Measurements from ENCODE around the gene NEO1. TPM values are rescaled to one million over a fixed set of nuclear protein-coding genes. Genes with fewer than 3 reads are reported as not detected.

NEO1 gene
- total RNA-seq, 4 donors from 2014 or later = 60.2 to 127 (median 115) TPM

DNA sequence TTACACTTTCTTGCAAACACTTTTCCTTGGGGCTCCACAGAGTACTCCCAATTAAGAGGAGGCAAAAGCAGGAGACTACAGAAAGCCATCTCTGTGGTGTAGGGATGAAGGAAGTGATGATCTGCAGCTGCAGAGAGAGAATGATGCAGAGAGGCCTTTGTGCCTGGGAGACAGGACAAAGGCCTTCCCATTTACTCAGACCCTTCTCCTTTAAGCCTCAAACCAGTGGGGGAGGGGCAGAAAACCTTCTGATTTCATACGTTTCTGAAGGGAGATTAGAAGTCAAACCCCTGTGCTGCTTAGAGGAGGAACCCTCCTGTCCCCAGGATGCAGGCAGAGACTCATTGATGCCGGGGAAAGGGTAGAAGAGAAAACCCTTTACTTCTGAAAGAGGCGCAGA, 130.8 kb downstream of the NEO1 start:
- no peaks in the 10 kb centered on the region for H3K4me1 ChIP-seq
- H3K36me3 ChIP-seq = peaks cover 0 to 20% (median 0%) of the 10 kb centered on the region in 3 donors
- DNase-seq = no peak
- H3K4me3 ChIP-seq = no peak overlapping the region
- no peak overlapping the region for H3K27ac ChIP-seq
- H3K27me3 ChIP-seq = no peaks in the 10 kb centered on the region
- TF ChIP-seq, protein P1, sequence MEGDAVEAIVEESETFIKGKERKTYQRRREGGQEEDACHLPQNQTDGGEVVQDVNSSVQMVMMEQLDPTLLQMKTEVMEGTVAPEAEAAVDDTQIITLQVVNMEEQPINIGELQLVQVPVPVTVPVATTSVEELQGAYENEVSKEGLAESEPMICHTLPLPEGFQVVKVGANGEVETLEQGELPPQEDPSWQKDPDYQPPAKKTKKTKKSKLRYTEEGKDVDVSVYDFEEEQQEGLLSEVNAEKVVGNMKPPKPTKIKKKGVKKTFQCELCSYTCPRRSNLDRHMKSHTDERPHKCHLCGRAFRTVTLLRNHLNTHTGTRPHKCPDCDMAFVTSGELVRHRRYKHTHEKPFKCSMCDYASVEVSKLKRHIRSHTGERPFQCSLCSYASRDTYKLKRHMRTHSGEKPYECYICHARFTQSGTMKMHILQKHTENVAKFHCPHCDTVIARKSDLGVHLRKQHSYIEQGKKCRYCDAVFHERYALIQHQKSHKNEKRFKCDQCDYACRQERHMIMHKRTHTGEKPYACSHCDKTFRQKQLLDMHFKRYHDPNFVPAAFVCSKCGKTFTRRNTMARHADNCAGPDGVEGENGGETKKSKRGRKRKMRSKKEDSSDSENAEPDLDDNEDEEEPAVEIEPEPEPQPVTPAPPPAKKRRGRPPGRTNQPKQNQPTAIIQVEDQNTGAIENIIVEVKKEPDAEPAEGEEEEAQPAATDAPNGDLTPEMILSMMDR (IDR thresholded peaks at IDR 0.05) = no peak
- no peak for TF ChIP-seq POLR2A (IDR thresholded peaks at IDR 0.05)
- no peaks in the 10 kb centered on the region for H3K9me3 ChIP-seq

GRCh38 chr15:73190189-73190601, 137.9 kb downstream of the NEO1 start:
- H3K4me3 ChIP-seq = no peak overlapping the region
- no peak for TF ChIP-seq POLR2A (IDR thresholded peaks at IDR 0.05)
- TF ChIP-seq, protein P1 (IDR thresholded peaks at IDR 0.05) = no peak
- H3K27ac ChIP-seq = no peak overlapping the region
- H3K27me3 ChIP-seq = no peaks in the 10 kb centered on the region
- no peak for DNase-seq
- no peaks in the 10 kb centered on the region for H3K9me3 ChIP-seq
- H3K4me1 ChIP-seq = no peaks in the 10 kb centered on the region
- H3K36me3 ChIP-seq = no peaks in the 10 kb centered on the region

GRCh38 chr15:73195166-73195565, 142.9 kb downstream of the NEO1 start:
- H3K27ac ChIP-seq = no peak overlapping the region
- TF ChIP-seq, protein P1 (IDR thresholded peaks at IDR 0.05) = no peak
- TF ChIP-seq POLR2A (IDR thresholded peaks at IDR 0.05) = no peak
- no peak overlapping the region for H3K4me3 ChIP-seq
- no peaks in the 10 kb centered on the region for H3K27me3 ChIP-seq
- no peak for DNase-seq
- no peaks in the 10 kb centered on the region for H3K4me1 ChIP-seq
- no peaks in the 10 kb centered on the region for H3K36me3 ChIP-seq
- no peaks in the 10 kb centered on the region for H3K9me3 ChIP-seq

- H3K27ac ChIP-seq = no peak overlapping the region
- DNase-seq = no peak
- H3K4me3 ChIP-seq = no peak overlapping the region
- H3K27me3 ChIP-seq = no peaks in the 10 kb centered on the region
- no peak for TF ChIP-seq POLR2A (IDR thresholded peaks at IDR 0.05)
- TF ChIP-seq, protein P1 (IDR thresholded peaks at IDR 0.05) = no peak
- H3K36me3 ChIP-seq = no peaks in the 10 kb centered on the region
- H3K4me1 ChIP-seq = no peaks in the 10 kb centered on the region
- no peaks in the 10 kb centered on the region for H3K9me3 ChIP-seq
These were observed 143.8 kb downstream of the NEO1 start for GRCh38 chr15:73196113-73196512.

DNA sequence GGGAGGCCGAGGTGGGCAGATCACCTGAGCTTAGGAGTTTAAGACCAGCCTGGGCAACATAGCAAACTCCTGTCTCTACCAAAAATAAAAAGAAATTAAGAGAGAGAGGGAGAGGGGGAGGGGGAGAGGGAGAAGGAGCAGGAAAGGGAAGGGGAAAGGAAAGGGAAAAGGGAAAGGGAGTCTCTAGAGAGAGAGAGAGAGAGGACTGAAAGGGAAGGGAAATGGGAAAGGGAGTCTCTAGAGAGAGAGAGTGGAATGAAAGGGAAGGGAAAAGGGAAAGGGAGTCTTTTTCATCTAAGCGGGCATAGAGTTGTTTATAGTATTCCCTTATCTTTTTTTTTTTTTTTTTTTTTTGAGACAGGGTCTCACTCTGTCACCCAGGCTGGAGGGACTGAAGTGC, 148.1 kb downstream of the NEO1 start:
- H3K27me3 ChIP-seq = no peaks in the 10 kb centered on the region
- H3K4me1 ChIP-seq = no peaks in the 10 kb centered on the region
- H3K4me3 ChIP-seq = no peak overlapping the region
- no peak for DNase-seq
- H3K27ac ChIP-seq = no peak overlapping the region
- H3K9me3 ChIP-seq = no peaks in the 10 kb centered on the region
- TF ChIP-seq, protein P1 (IDR thresholded peaks at IDR 0.05) = no peak
- no peak for TF ChIP-seq POLR2A (IDR thresholded peaks at IDR 0.05)
- peaks cover 0 to 3% (median 0%) of the 10 kb centered on the region in 3 donors for H3K36me3 ChIP-seq

DNA sequence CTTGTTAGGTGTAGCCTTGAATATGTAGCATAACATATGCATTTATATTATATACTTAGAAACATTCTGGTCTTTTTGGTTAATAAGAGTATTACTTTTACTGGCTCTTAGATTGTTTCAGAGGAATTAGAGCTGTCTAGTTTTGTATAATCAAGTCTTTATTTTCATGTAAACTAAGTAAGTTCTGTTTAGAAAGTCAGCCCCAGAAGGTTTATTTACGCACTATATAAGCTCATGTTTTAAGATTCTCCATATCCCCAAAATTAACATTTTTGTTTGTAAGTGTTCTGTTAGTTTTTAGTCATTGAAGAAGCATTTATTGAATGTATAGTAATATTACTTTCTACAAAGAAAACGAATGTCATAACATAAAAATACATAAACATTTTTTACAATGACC, 158.4 kb downstream of the NEO1 start:
- Histone ChIP-seq H3K27ac (no peak overlapping the region), H3K36me3 (peaks cover 0 to under 1% (median 0%) of the 10 kb centered on the region in 3 donors), H3K9me3 (no peaks in the 10 kb centered on the region), H3K4me3 (no peak overlapping the region), H3K27me3 (no peaks in the 10 kb centered on the region), H3K4me1 (no peaks in the 10 kb centered on the region)
- TF ChIP-seq, protein P1 (IDR thresholded peaks at IDR 0.05) = no peak
- TF ChIP-seq POLR2A (IDR thresholded peaks at IDR 0.05) = no peak
- no peak for DNase-seq
